ENCODE measurements around the gene PARG.
"Not testable (repeated sequence)": the region's sequence is repeated elsewhere in the genome, so short reads cannot be mapped to it uniquely, and the experiment has no call there.

The PARG gene

GRCh38 chr10:49900406-49900805 is 41.4 kb downstream of the PARG start:
- DNase-seq, result not testable (repeated sequence)

- not testable (repeated sequence) for DNase-seq
Observed at GRCh38 chr10:49899999-49900398, 41.8 kb downstream of the PARG start.

DNA sequence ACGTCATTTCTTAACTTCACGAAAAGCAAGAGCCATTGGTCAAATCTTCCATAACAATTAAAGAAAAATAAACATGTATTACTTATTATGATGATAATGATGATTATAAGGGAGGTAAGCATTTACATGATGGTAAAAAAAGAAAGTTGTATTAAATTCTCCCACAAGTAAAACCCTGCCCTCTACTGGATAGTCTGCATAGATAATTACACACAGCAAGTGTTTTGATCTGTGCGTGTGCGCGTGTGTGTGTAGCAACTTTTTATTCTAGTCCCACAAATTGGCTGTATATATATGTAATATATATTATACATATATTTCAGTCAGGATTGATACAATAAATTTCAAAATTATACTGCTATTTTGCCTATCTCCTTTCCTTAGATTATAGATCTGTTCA is 51.8 kb downstream of the PARG start:
- DNase-seq, result not testable (repeated sequence)

- DNase-seq, result not testable (repeated sequence)
Observed at GRCh38 chr10:49884739-49885331, 57.0 kb downstream of the PARG start.

- DNase-seq, result not testable (repeated sequence)
Observed at GRCh38 chr10:49883852-49884251, 58.0 kb downstream of the PARG start.

- not testable (repeated sequence) for DNase-seq
Observed at GRCh38 chr10:49882327-49882726, 59.5 kb downstream of the PARG start.

GRCh38 chr10:49872740-49873139 is 69.1 kb downstream of the PARG start:
- not testable (repeated sequence) for DNase-seq

DNA sequence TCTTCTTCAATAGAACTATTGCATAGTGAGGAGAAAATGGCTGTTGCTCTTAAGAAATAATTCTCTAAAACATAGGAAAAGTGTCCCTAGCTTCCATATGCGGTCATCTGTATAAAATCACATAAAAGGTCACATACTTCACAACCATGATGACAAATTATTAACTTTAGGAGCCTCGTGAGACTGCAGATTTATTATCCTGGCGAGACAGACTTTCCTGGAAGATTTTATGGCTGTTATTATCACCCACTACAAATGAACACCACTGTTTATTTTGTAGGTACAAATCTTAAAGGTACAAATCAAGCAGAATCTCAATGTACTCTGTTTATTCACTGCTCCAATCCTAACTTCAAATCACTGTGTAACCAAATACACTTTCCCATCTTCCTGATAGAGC is 70.4 kb downstream of the PARG start:
- not testable (repeated sequence) for DNase-seq

DNA sequence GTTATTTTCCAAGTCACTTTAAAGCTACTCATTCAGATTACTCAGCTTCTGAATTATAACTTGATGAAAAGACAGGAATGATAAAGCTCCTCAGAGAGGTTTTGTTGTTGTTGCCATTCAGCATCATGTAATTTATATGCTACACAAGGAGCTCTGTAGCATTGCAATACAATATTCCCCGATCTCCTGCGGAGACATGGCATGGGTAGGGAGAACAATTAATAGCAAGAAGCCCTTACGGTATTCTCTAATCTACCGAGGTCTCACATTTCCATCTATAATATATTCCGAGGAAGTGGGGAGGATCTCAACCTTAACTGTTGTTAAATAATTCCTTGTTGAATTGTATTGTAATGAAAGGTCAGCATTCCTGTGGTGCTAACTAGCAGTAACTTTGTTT is 81.9 kb downstream of the PARG start:
- not testable (repeated sequence) for DNase-seq

- DNase-seq, result not testable (repeated sequence)
Observed at GRCh38 chr10:49858697-49859382, 83.0 kb downstream of the PARG start.

- not testable (repeated sequence) for DNase-seq
Observed at GRCh38 chr10:49849520-49849919, 92.3 kb downstream of the PARG start.

DNA sequence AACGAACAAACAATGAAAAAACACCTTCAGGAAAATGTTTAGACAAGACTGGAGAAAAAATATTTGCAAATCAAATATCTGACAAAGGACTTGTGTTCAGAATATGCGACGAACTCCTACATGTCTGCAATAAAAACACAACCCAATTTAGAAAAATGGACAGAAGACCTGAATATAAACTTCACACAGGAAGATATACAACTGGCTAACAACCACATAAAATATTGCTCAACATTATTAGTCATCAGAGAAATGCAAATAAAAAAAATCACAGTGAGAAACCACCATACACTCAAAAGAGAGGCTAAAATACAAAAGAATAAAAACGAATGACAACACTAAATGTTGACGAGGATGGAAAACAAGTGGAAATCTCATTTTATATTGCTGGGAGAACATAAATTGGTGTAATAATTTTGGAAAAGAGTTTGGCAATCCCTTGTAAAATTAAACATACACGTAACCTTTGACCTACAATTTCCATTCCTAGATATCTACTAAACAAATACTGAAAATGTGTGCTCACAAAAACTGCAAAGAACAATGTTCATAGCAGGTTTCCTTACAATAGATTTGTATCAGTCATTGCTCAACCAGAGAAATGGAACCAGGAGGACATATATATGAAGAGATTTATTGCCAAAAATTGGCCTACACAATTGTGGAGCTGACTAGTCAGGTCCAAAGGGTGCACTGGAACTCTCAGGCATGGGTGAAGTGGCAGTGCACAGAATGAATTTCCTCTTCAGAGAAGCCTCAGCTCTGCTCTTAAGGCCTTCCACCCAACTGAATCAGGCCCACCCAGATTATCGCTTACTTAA is 96.8 kb downstream of the PARG start:
- DNase-seq, result no peak

DNA sequence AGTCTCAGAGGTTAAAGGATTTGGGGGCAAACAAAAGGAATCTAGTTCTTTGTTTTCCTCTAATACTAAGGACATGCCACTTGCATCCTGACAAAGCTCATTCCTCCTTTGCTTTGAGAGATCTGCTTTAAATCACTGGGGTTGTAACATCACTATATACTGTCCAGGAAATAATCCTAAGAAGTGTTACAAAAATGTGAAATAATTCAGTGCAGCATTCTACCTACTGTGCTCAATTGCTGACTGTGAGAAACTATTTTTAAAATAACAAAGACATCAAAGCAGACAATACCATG is 99.5 kb downstream of the PARG start:
- not testable (repeated sequence) for DNase-seq

DNA sequence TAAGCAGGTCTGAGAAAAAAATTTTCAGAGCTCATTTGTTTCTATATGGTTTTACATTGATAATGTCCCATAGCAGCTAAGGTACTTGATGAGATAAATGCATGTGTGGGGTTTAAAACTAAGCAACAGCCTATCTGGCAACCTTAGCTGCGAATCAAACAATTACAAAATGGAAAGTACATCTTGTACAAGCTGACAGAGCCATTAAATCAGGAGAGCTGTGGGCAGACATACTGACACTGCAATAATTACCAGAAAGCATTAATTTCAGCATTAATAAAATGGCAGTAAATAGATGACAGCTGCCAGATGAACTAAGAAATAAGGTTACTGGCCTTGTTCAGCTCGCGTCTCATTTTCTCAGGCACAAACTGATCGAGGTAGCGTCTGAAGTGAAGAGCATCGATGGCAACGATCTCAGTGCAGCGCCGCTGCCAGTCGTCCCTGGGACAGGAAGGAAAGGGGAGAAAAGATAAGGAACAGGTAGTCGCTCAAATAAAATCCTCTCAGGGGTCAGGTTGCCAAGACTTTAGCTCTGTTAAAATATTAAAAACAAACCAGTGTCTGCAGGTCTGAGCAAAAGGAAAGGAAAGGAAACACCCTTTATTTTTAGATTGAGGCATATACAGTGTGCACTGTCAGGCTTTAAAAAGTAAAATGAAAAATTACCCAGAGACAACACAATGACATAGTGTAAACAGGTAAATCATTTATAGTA is 100.1 kb downstream of the PARG start:
- DNase-seq, result no peak

DNA sequence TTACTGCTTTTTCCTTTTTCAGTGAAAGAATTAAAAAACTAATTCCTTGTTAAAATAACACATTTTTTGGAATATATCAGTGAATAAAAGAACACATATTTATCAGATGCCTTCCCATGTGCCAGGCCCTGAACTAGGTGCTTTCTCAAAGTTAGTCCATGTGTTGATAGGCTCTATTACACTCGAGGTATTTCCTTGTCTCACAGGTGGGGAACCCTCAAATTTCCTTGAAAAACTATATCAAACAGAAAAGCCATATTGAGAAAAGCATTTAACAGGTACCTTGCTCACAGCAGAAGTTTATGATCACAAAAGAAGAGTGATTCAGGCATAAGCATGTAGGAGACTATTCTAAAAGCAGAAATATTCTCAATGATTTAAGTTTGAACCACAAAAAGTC is 104.1 kb downstream of the PARG start:
- DNase-seq, result no peak

GRCh38 chr10:49837051-49837478 is 104.8 kb downstream of the PARG start:
- no peak for DNase-seq

DNA sequence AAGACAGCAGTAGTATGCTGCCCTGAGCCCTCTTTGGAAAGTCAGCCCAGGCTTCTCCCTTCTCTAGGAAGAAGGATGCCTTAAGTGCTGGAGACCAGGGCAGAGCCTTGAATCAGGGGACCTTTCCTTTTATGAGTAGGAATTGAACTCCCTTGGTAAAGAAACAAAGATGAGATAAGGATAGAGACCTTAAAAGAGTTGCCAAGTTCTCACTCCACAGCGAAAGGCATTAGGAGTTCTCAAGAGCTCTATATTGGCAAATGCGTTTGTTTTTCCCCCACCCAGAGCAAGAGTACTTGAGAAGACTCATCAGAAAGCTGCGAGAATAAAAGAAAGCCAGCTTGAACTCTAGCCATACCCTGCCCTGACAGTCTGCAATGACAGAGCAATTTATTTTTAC is 106.9 kb downstream of the PARG start:
- no peak for DNase-seq

- no peak for DNase-seq
Observed at GRCh38 chr10:49834201-49834600, 107.6 kb downstream of the PARG start.

DNA sequence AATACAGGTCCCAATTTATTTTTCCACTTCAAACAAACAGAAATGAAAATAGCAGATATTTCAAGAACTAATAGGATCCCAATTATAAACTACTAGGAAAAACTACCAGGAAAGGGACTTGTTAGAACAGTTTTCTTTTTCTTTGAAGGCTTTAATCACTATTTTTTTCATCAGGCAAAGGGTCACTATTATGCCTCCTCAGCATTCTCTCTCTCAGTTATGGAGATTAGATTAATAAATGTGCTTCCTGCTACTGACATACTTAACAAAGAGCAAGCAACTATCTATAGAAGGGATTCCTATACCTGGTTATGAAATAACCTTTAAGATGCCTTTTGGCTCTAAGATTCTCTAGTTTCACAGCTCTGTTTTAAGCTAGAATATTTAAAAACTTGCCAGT is 108.7 kb downstream of the PARG start:
- no peak for DNase-seq

GRCh38 chr10:49831352-49832035 is 110.3 kb downstream of the PARG start:
- no peak for DNase-seq

GRCh38 chr10:49830846-49831245 is 111.0 kb downstream of the PARG start:
- no peak for DNase-seq

- DNase-seq, result no peak
Observed at GRCh38 chr10:49830016-49830415, 111.8 kb downstream of the PARG start.

DNA sequence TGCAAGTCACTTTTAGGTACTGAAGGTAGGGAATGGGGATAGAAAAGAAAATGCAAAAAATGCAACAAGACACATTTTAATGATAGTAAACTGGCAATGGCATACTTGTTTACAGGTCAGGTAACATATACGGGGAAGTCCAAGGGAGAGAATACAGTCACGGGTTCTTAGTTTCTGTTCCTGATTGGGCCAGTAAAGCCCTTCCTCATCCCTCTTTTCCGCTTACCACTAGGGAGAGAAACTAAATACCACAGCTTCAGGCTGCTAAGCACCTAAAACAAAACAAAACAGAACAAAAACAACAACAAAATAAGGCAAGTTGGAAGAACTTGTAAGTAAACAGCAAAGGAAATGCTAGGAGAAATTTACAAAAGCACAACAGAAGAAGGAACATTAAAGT is 114.5 kb downstream of the PARG start:
- no peak for DNase-seq

Measured in activated CD4-positive, alpha-beta T cell treated with anti-CD3 and anti-CD28 coated beads, Interleukin-2, amount 50 U/mL, for 16 hours (primary cell).